CD4-positive, CD25-positive, alpha-beta regulatory T cell (primary cell): ENCODE data around the gene RASGRP3. TPM values are rescaled to one million over a fixed set of nuclear protein-coding genes. Genes with fewer than 3 reads are reported as not detected.

Source experiments
- ATAC-seq, 2 donors: fragments of 150-1000 bp; cut with Tn5 transposase; one replicate each; pipeline ENCODE4 v1.10.0; 2021; ENCODE audit warnings: low read depth in 2 of 2, moderate number of reproducible peaks in 2 of 2, moderate library complexity in 1 of 2
- DNase-seq, 3 donors: peaks; one replicate each; pipeline versions ENCODE4 v3.0.0 to v3.0.0-alpha.2; 2012 to 2022; ENCODE audit warnings: mixed read lengths in 1 of 3
- H3K27ac ChIP-seq: one replicate; pipeline ENCODE4 v1.7.0; 2013; ENCODE audit warnings: mild to moderate bottlenecking, low read length; ENCODE audit not compliant: insufficient read depth, poor library complexity, severe bottlenecking
- H3K27me3 ChIP-seq: one replicate; pipeline ENCODE4 v1.7.0; 2013; ENCODE audit warnings: low read length; ENCODE audit not compliant: control insufficient read depth, insufficient read depth
- H3K36me3 ChIP-seq: one replicate; pipeline ENCODE4 v1.7.0; 2013; ENCODE audit warnings: mild to moderate bottlenecking, low read length, moderate library complexity; ENCODE audit not compliant: control insufficient read depth, insufficient read depth
- H3K4me1 ChIP-seq: 2 replicates; pipeline ENCODE4 v1.7.0; 2013; ENCODE audit warnings: mild to moderate bottlenecking, low read length; ENCODE audit not compliant: insufficient read depth, control insufficient read depth, poor library complexity, severe bottlenecking
- H3K4me3 ChIP-seq: one replicate; pipeline ENCODE4 v1.7.0; 2013; ENCODE audit warnings: low read depth, mild to moderate bottlenecking, low read length, moderate library complexity
- H3K9me3 ChIP-seq, 2 experiments: 1 replicate in 1 of 2; 2 replicates in 1 of 2; pipeline ENCODE4 v1.7.0; 2013; ENCODE audit warnings: low read length in 2 of 2, mild to moderate bottlenecking in 1 of 2, moderate library complexity in 1 of 2; ENCODE audit not compliant: control insufficient read depth in 2 of 2
- H3K27ac Mint-ChIP-seq, 3 donors: one replicate each; pipeline ENCODE4 v1.8.0; 2020 to 2022; ENCODE audit warnings: mild to moderate bottlenecking in 3 of 3, mixed read lengths in 3 of 3, moderate library complexity in 2 of 3
- H3K27me3 Mint-ChIP-seq: one replicate; pipeline ENCODE4 v1.8.0; 2022; ENCODE audit warnings: mild to moderate bottlenecking, mixed read lengths
- H3K36me3 Mint-ChIP-seq: one replicate; pipeline ENCODE4 v1.8.0; 2020; ENCODE audit warnings: mixed read lengths
- H3K4me1 Mint-ChIP-seq, 4 donors: one replicate each; pipeline ENCODE4 v1.8.0; 2020 to 2022; ENCODE audit warnings: mixed read lengths in 4 of 4, mild to moderate bottlenecking in 1 of 4
- H3K4me3 Mint-ChIP-seq, 4 donors: one replicate each; pipeline ENCODE4 v1.8.0; 2020 to 2022; ENCODE audit warnings: mild to moderate bottlenecking in 4 of 4, mixed read lengths in 4 of 4, moderate library complexity in 3 of 4
- H3K9me3 Mint-ChIP-seq, 7 donors: one replicate each; pipeline ENCODE4 v1.8.0; 2020 to 2022; ENCODE audit warnings: mixed read lengths in 7 of 7, mild to moderate bottlenecking in 3 of 7, moderate library complexity in 2 of 7
- polyA plus RNA-seq, 4 donors: library from polyadenylated mRNA; unstranded; fragments of 300-500 nt; fragmentation: Illumina TruSeq; gene quantifications; one replicate each; pipeline ENCODE4 v1.2.3, GENCODE V29; 2021
- total RNA-seq: library from RNA; stranded (reverse); gene quantifications from one replicate; pipeline ENCODE4 v1.2.3, GENCODE V29; 2022

RASGRP3 gene
- total and polyA plus RNA-seq, 5 donors from 2014 or later = 2.8 to 9.1 (median 4.8) TPM

DNA sequence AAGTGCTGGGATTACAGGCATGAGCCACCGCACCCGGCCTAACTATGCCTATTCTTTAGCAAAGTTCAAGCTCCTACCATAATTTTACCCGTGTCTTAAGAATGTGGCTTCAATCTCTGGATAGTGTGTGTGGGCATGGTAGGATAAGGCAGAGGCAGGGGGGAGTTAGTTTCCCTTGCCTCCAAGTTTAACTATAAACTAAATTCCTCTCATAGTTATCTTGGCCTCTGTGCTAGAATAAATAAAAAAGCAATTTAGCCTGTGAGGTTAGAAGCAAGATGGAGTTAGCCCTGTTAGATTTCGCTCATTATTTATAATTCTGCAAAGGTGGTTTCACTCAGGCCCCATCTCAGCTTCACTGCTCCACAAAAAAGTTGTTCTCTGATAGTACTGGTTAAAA is 129.7 kb downstream of the RASGRP3 start:
- H3K4me1 ChIP-seq = no peaks in the 10 kb centered on the region

DNA sequence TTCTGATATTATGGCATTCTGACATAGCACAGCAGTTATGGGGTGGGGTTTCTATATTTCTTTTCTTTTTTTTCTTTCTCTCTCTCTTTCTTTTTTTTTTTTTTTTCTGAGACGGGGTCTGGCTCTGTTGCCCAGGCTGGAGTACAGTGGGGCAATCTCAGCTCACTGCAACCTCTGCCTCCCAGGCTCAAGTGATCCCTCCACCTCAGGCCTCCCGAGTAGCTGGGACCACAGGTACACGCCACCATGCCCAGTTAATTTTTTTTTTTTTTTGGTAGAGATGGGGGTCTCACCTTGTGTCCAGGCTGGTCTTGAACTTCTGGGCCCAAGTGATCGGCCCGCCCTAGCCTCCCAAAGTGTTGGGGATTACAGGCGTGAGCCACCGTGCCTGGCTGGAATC is 130.2 kb downstream of the RASGRP3 start:
- Mint-ChIP-seq H3K9me3 (no peaks in the 10 kb centered on the region), H3K27me3 (peaks cover 10% of the 10 kb centered on the region), H3K27ac (no peak overlapping the region), H3K36me3 (no peaks in the 10 kb centered on the region), H3K4me1 (no peaks in the 10 kb centered on the region), H3K4me3 (no peak overlapping the region)
- Histone ChIP-seq H3K27me3 (no peaks in the 10 kb centered on the region), H3K4me3 (no peak overlapping the region), H3K4me1 (no peaks in the 10 kb centered on the region), H3K9me3 (no peaks in the 10 kb centered on the region), H3K27ac (no peak overlapping the region), H3K36me3 (no peaks in the 10 kb centered on the region)
- no peak for ATAC-seq
- DNase-seq = no peak

More for the DNA sequence above, 129.7 kb downstream of the RASGRP3 start:
- H3K27ac Mint-ChIP-seq = no peak overlapping the region
- H3K4me3 Mint-ChIP-seq = no peak overlapping the region
- Histone ChIP-seq H3K27me3 (no peaks in the 10 kb centered on the region), H3K27ac (no peak overlapping the region), H3K9me3 (no peaks in the 10 kb centered on the region), H3K36me3 (no peaks in the 10 kb centered on the region), H3K4me3 (no peak overlapping the region)
- H3K4me1 Mint-ChIP-seq = no peaks in the 10 kb centered on the region
- H3K27me3 Mint-ChIP-seq = peaks cover 10% of the 10 kb centered on the region
- H3K36me3 Mint-ChIP-seq = no peaks in the 10 kb centered on the region
- DNase-seq (no peak), ATAC-seq (no peak)
- H3K9me3 Mint-ChIP-seq = no peaks in the 10 kb centered on the region

DNA sequence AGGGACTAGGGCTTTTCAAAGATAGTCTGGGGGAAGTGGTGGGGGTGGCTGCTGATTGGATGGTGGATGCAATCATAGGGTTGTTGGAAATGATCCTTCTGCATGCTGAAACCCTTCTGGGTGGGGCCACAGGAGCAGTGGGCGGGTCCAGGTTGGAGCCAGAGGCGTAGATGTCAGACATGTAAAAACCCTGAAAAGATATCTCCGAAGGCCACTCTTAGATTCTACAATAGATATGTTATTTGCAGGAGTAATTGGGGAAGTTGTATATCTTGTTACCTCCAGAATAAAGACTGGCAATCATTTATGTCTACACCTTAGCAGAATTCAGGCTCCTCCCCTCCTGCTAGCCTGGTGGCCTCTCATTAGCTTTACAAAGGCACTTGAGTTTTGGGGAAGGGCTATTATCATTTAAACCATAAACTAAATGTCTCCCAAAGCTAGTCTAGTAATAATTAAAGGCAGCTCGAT is 130.8 kb downstream of the RASGRP3 start:
- H3K4me1 ChIP-seq = no peaks in the 10 kb centered on the region
- H3K4me3 ChIP-seq = no peak overlapping the region
- Mint-ChIP-seq H3K36me3 (peaks cover 1% of the 10 kb centered on the region), H3K4me3 (no peak overlapping the region), H3K9me3 (no peaks in the 10 kb centered on the region), H3K27ac (no peak overlapping the region), H3K27me3 (peaks cover 10% of the 10 kb centered on the region), H3K4me1 (no peaks in the 10 kb centered on the region)
- H3K27ac ChIP-seq = no peak overlapping the region
- H3K9me3 ChIP-seq = no peaks in the 10 kb centered on the region
- no peaks in the 10 kb centered on the region for H3K36me3 ChIP-seq
- ATAC-seq = no peak
- DNase-seq = no peak
- no peaks in the 10 kb centered on the region for H3K27me3 ChIP-seq

DNA sequence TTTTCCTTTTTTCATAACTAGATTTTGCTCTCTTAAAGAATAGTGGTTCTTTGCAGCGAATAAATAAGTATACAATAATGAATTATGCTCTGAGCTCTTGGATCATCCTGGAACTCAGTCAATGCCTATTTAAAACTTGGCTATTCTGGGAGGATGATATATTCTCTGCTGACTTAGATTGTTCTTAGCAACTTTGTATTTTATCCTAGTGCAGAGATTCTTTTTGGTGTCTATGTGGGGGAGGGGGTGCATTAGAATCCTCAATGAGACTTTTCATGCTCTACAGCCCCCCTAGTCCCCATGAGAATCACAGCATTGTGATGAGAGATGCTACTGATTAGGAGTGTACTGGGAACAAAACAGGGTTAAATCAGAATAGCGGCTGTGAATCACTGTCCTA is 131.5 kb downstream of the RASGRP3 start:
- Histone ChIP-seq H3K36me3 (no peaks in the 10 kb centered on the region), H3K4me1 (no peaks in the 10 kb centered on the region), H3K27me3 (no peaks in the 10 kb centered on the region), H3K9me3 (no peaks in the 10 kb centered on the region), H3K4me3 (no peak overlapping the region), H3K27ac (no peak overlapping the region)
- ATAC-seq (no peak), DNase-seq (no peak)
- Mint-ChIP-seq H3K27me3 (peaks cover 10% of the 10 kb centered on the region), H3K9me3 (no peaks in the 10 kb centered on the region), H3K27ac (no peak overlapping the region), H3K4me1 (no peaks in the 10 kb centered on the region), H3K4me3 (no peak overlapping the region), H3K36me3 (peaks cover 3% of the 10 kb centered on the region)

DNA sequence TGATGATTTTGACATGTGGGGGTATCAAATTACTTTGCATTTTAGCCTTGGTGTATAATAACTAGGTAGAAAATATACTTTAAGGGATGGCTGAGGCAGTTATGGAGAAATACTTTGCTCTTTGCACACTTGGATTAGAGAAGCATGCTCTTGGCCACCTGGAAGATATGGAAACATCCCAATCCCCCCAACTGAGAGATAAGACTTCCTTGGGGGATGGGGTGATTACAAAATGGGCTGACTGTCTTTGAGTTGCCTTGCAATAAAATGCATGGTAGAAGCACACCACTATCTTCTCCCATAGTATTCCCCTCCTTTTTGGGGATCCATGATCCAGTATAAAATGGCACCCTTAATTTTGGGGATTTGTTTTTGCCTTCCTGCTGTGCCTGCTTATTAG is 137.7 kb downstream of the RASGRP3 start:
- Mint-ChIP-seq H3K4me1 (no peaks in the 10 kb centered on the region), H3K9me3 (peaks cover 0 to 16% (median 6%) of the 10 kb centered on the region in 7 donors), H3K27ac (no peak overlapping the region), H3K36me3 (peaks cover 8% of the 10 kb centered on the region), H3K27me3 (peaks cover 5% of the 10 kb centered on the region), H3K4me3 (no peak overlapping the region)
- no peak overlapping the region for H3K27ac ChIP-seq
- H3K27me3 ChIP-seq = no peaks in the 10 kb centered on the region
- no peaks in the 10 kb centered on the region for H3K36me3 ChIP-seq
- no peak overlapping the region for H3K4me3 ChIP-seq
- ATAC-seq (no peak), DNase-seq (no peak)
- H3K9me3 ChIP-seq = peaks cover 3 to 6% of the 10 kb centered on the region in 2 experiments
- H3K4me1 ChIP-seq = no peaks in the 10 kb centered on the region

Other genes with a start within 250 kb of the RASGRP3 start
- gene FAM98A, start 122.7 kb downstream of the RASGRP3 start, total RNA-seq = 19.5 TPM
- 10 to 100 TPM; 14.8 to 29.0 (median 20.8) TPM for gene FAM98A, start 122.7 kb downstream of the RASGRP3 start, polyA plus RNA-seq